Activated gamma-delta T cell treated with Interleukin-2 at 50 U/mL for 16 hours (primary cell): ENCODE measurements around the gene CCDC51.

Source experiments
- DNase-seq: peaks from one replicate; pipeline ENCODE4 v3.0.0-alpha.2; 2020

The CCDC51 gene

GRCh38 chr3:48418140-48418539 is 21.8 kb downstream of the CCDC51 start:
- DNase-seq: no peak

GRCh38 chr3:48417529-48418108 is 22.3 kb downstream of the CCDC51 start:
- no peak for DNase-seq

GRCh38 chr3:48416546-48416945 is 23.4 kb downstream of the CCDC51 start:
- DNase-seq: no peak

- no peak for DNase-seq
These were observed 23.8 kb downstream of the CCDC51 start for GRCh38 chr3:48416091-48416505.

GRCh38 chr3:48415251-48415953 is 24.5 kb downstream of the CCDC51 start:
- DNase-seq: no peak

- DNase-seq: no peak
These were observed 25.3 kb downstream of the CCDC51 start for GRCh38 chr3:48414376-48415250.

- DNase-seq: no peak
These were observed 26.3 kb downstream of the CCDC51 start for GRCh38 chr3:48413611-48414010.

GRCh38 chr3:48413086-48413485 is 26.8 kb downstream of the CCDC51 start:
- no peak for DNase-seq

GRCh38 chr3:48412375-48413001 is 27.4 kb downstream of the CCDC51 start:
- DNase-seq: no peak

- DNase-seq: no peak
These were observed 28.1 kb downstream of the CCDC51 start for GRCh38 chr3:48411606-48412374.

- DNase-seq: no peak
These were observed 28.8 kb downstream of the CCDC51 start for GRCh38 chr3:48411041-48411588.

- no peak for DNase-seq
These were observed 29.5 kb downstream of the CCDC51 start for GRCh38 chr3:48410205-48411040.

GRCh38 chr3:48409291-48410201 is 30.4 kb downstream of the CCDC51 start:
- peak; percentile 2 for DNase-seq

- DNase-seq: no peak
These were observed 31.1 kb downstream of the CCDC51 start for GRCh38 chr3:48408823-48409281.

GRCh38 chr3:48407542-48408099 is 32.3 kb downstream of the CCDC51 start:
- no peak for DNase-seq

GRCh38 chr3:48406443-48407431 is 33.2 kb downstream of the CCDC51 start:
- DNase-seq: no peak

GRCh38 chr3:48405971-48406370 is 33.9 kb downstream of the CCDC51 start:
- no peak for DNase-seq

- DNase-seq: no peak
These were observed 34.5 kb downstream of the CCDC51 start for GRCh38 chr3:48405343-48405881.
